GM12874 (cell line): ENCODE data around the gene EDC3.

ENCODE experiments used
- TF ChIP-seq, protein P1 (sequence below): IDR thresholded peaks from 2 replicates; pipeline ENCODE4 v1.5.1; 2011; ENCODE audit warnings: low read depth, mild to moderate bottlenecking, control low read depth, low read length, moderate library complexity; ENCODE audit not compliant: insufficient read depth

The EDC3 gene

GRCh38 chr15:74631408-74631807, 64.4 kb downstream of the EDC3 start:
- TF ChIP-seq, protein P1, sequence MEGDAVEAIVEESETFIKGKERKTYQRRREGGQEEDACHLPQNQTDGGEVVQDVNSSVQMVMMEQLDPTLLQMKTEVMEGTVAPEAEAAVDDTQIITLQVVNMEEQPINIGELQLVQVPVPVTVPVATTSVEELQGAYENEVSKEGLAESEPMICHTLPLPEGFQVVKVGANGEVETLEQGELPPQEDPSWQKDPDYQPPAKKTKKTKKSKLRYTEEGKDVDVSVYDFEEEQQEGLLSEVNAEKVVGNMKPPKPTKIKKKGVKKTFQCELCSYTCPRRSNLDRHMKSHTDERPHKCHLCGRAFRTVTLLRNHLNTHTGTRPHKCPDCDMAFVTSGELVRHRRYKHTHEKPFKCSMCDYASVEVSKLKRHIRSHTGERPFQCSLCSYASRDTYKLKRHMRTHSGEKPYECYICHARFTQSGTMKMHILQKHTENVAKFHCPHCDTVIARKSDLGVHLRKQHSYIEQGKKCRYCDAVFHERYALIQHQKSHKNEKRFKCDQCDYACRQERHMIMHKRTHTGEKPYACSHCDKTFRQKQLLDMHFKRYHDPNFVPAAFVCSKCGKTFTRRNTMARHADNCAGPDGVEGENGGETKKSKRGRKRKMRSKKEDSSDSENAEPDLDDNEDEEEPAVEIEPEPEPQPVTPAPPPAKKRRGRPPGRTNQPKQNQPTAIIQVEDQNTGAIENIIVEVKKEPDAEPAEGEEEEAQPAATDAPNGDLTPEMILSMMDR, result no peak

DNA sequence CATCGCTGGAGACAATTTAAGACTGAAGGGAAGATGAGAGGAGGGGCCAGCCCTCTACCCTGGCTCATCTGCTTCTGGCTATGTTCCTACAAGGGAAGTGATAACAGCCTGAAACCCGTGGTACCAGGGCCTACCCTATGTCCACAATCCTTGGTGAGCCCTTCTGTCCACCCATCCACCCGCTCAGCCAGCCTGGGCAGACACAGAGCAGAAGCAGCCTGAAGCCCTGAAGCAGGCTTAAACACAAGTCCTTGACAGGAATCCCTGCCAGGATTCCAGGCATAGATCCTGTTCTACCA, 64.8 kb downstream of the EDC3 start:
- TF ChIP-seq, protein P1, result no peak

GRCh38 chr15:74630284-74631086, 65.3 kb downstream of the EDC3 start:
- TF ChIP-seq, protein P1, result 0 out of 2 replicates have a peak, but pooled peaks have one; percentile 20

GRCh38 chr15:74628949-74629348, 66.9 kb downstream of the EDC3 start:
- TF ChIP-seq, protein P1, result no peak

DNA sequence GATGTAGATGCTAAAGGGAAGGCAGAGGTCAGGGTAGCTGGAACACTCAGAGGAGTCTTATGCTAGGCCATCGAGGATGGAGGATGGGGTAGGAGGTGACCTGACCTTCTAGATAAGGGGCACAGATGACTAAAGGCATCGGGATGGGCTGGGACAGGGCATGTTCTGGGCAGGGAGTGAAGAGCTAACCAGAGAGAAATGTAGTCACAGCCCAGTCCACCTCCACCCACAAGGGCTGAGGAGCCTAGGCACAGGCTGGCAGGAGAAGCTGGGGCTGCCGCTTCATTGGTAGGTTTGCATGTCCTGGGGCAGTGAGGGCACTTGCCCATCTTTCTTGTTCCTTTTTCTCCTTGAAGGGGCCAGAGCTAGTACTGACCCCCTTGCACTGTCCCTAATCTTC, 67.6 kb downstream of the EDC3 start:
- TF ChIP-seq, protein P1, result no peak

DNA sequence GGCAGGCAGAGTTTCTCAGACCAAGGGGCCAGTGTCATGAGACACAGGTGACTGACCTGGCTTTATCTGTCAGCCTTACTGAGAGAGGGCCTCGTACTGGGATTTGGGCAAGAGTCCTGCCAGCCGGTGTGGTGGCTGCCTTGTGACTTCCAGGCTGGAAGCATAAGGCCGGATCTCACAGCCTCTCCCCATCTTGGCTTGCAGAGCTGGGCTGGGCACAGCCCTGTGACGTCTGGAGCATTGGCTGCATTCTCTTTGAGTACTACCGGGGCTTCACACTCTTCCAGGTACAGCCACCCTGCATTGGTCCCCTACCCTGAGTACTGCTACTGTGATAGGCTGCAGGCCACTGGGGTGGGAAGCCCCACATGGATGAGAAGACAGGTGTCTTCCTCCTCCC, 68.1 kb downstream of the EDC3 start:
- TF ChIP-seq, protein P1, result no peak

DNA sequence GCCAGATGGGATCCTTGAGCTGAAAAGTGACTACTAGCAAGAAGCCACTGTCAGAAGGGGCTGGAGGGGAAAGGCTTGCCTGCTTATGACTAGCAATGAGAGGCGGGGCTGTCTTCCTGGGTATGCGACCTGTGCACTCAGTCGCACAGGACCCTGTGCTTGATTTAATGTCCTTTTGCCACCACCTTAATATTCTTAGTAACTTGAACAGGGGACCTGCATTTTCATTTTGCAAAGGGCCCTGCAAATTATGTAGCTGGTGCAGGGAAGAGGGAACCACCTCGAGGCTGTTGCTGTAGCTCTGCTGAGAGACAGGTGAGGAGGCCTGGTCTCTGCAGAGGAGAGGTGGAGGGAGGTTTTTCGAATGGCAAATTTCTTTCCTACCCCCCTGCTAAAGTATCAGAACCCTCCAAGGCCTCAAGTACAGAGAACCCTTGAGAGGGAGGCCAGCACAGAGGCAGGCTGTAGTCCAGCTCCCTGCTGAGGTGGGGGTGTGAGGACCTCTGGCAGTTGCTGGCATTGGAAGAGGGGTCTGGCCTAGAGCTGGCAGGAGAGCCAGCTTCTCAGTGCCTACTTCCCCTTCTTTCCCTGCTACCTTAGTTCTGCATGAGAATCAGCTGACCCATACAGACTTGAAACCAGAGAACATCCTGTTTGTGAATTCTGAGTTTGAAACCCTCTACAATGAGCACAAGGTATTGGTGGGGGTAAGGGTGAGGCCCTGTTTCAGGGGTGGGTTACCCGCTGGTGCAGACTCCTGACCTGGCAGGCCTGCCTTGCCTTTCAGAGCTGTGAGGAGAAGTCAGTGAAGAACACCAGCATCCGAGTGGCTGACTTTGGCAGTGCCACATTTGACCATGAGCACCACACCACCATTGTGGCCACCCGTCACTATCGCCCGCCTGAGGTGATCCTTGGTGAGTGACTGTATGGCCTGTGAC, 68.8 kb downstream of the EDC3 start:
- TF ChIP-seq, protein P1, result no peak
